ENCODE data around the gene COX4I2. TPM values are rescaled to one million over a fixed set of nuclear protein-coding genes. Genes with fewer than 3 reads are reported as not detected.

The COX4I2 gene
- total RNA-seq, 4 donors from 2014 or later: 5.1 to 8.4 TPM; not detected in 2

- Histone ChIP-seq H3K4me1 (no peaks in the 10 kb centered on the region), H3K9me3 (no peaks in the 10 kb centered on the region), H3K27ac (no peak overlapping the region), H3K27me3 (no peaks in the 10 kb centered on the region), H3K4me3 (no peak overlapping the region), H3K36me3 (no peaks in the 10 kb centered on the region)
- DNase-seq: no peak
- TF ChIP-seq CTCF (IDR thresholded peaks at IDR 0.05) (no peak), POLR2A (IDR thresholded peaks at IDR 0.05) (no peak)
- intact Hi-C loops (cut with DNase I; ENCODE audit: low total_unique reads): no loop called here
Observed at GRCh38 chr20:31630187-31630790, 7.4 kb upstream of the COX4I2 start.

- intact Hi-C loops (cut with DNase I; ENCODE audit: low total_unique reads): no loop called here
- TF ChIP-seq CTCF (IDR thresholded peaks at IDR 0.05): no peak
- no peak for TF ChIP-seq POLR2A (IDR thresholded peaks at IDR 0.05)
- Histone ChIP-seq H3K27me3 (no peaks in the 10 kb centered on the region), H3K27ac (no peak overlapping the region), H3K4me3 (no peak overlapping the region), H3K36me3 (no peaks in the 10 kb centered on the region), H3K9me3 (no peaks in the 10 kb centered on the region), H3K4me1 (no peaks in the 10 kb centered on the region)
- no peak for DNase-seq
Observed at GRCh38 chr20:31632548-31633338, 5.0 kb upstream of the COX4I2 start.

- Histone ChIP-seq H3K4me1 (no peaks in the 10 kb centered on the region), H3K27ac (no peak overlapping the region), H3K36me3 (no peaks in the 10 kb centered on the region), H3K27me3 (no peaks in the 10 kb centered on the region), H3K4me3 (no peak overlapping the region), H3K9me3 (no peaks in the 10 kb centered on the region)
- intact Hi-C loops (cut with DNase I; ENCODE audit: low total_unique reads): no loop called here
- no peak for TF ChIP-seq CTCF (IDR thresholded peaks at IDR 0.05)
- no peak for TF ChIP-seq POLR2A (IDR thresholded peaks at IDR 0.05)
- DNase-seq: no peak
Observed at GRCh38 chr20:31633339-31633914, 4.3 kb upstream of the COX4I2 start.

- intact Hi-C loops (cut with DNase I; ENCODE audit: low total_unique reads): no loop called here
- H3K4me3 ChIP-seq: no peak overlapping the region
Observed at GRCh38 chr20:31638317-31638716, 605 bp downstream of the COX4I2 start.

More at GRCh38 chr20:31638317-31638716, 605 bp downstream of the COX4I2 start:
- DNase-seq: no peak
- Histone ChIP-seq H3K9me3 (no peaks in the 10 kb centered on the region), H3K27ac (peak overlapping the region; percentile 24 to 64), H3K36me3 (no peaks in the 10 kb centered on the region), H3K4me1 (no peaks in the 10 kb centered on the region), H3K27me3 (no peaks in the 10 kb centered on the region)
- no peak for TF ChIP-seq CTCF (IDR thresholded peaks at IDR 0.05)
- TF ChIP-seq POLR2A (IDR thresholded peaks at IDR 0.05): no peak
